DOHH2 (cell line): ENCODE results near the gene FLRT1.

Experiments
- H3F3A ChIP-seq: fragments of 200-600 bp; sonication (generic), shearing (Covaris generic); 2 replicates; pipeline ENCODE4 v1.6.0; 2016; ENCODE audit warnings: antibody characterized with exemption, mild to moderate bottlenecking; ENCODE audit not compliant: control insufficient read depth, insufficient read depth
- H3K27ac ChIP-seq: fragments of 200-600 bp; sonication (generic); 2 replicates; pipeline ENCODE4 v1.5.1; 2014; ENCODE audit warnings: low read depth, mild to moderate bottlenecking, low read length, moderate library complexity
- H3K27me3 ChIP-seq: fragments of 200-600 bp; sonication (generic); 2 replicates; pipeline ENCODE4 v1.6.1; 2014; ENCODE audit warnings: mild to moderate bottlenecking, low read length, mixed read lengths; ENCODE audit not compliant: control insufficient read depth
- H3K36me3 ChIP-seq: fragments of 200-600 bp; sonication (generic); 2 replicates; pipeline ENCODE4 v1.6.1; 2014; ENCODE audit warnings: mild to moderate bottlenecking, low read length, moderate library complexity, mixed read lengths; ENCODE audit not compliant: control insufficient read depth
- H3K4me1 ChIP-seq: fragments of 200-600 bp; sonication (generic); 2 replicates; pipeline ENCODE4 v1.6.1; 2014; ENCODE audit warnings: mild to moderate bottlenecking, low read length, mixed read lengths; ENCODE audit not compliant: control insufficient read depth
- H3K4me2 ChIP-seq: fragments of 200-600 bp; sonication (generic); 2 replicates; pipeline ENCODE4 v1.6.0; 2014; ENCODE audit warnings: mild to moderate bottlenecking, low read length, moderate library complexity
- H3K4me3 ChIP-seq: fragments of 200-600 bp; sonication (generic); 2 replicates; pipeline ENCODE4 v1.5.1; 2014; ENCODE audit warnings: mild to moderate bottlenecking, low read length, mixed read lengths
- H3K79me2 ChIP-seq: fragments of 200-600 bp; sonication (generic); 2 replicates; pipeline ENCODE4 v1.6.1; 2014; ENCODE audit warnings: mild to moderate bottlenecking, low read length, mixed read lengths; ENCODE audit not compliant: control insufficient read depth
- H3K9me2 ChIP-seq: fragments of 200-600 bp; sonication (generic); replicated peaks from 2 replicates; pipeline ENCODE4 v1.6.1; 2014; ENCODE audit warnings: mild to moderate bottlenecking, low read length, mixed read lengths; ENCODE audit not compliant: control insufficient read depth
- H3K9me3 ChIP-seq: fragments of 200-600 bp; sonication (generic); 2 replicates; pipeline ENCODE4 v1.6.1; 2014; ENCODE audit warnings: antibody characterized with exemption, low read length, mixed read lengths; ENCODE audit not compliant: control insufficient read depth, insufficient read depth
- H4K20me1 ChIP-seq: fragments of 200-600 bp; sonication (generic); 2 replicates; pipeline ENCODE4 v1.6.0; 2014; ENCODE audit warnings: low read depth, mild to moderate bottlenecking, antibody characterized with exemption, low read length, moderate library complexity; ENCODE audit not compliant: control insufficient read depth, insufficient read depth
- EZH2phosphoT487 ChIP-seq: fragments of 200-600 bp; sonication (generic); IDR thresholded peaks from 2 replicates; pipeline ENCODE4 v1.6.1; 2017; ENCODE audit warnings: borderline replicate concordance, mild to moderate bottlenecking, antibody characterized with exemption, low read length, moderate library complexity, mixed read lengths
- TF ChIP-seq, protein P1 (sequence below): fragments of 200-600 bp; sonication (generic); IDR thresholded peaks from one replicate; pipeline ENCODE4 v1.5.1; 2014; ENCODE audit warnings: antibody characterized with exemption, mild to moderate bottlenecking, low read depth, low read length; ENCODE audit not compliant: poor library complexity, severe bottlenecking

Gene FLRT1

DNA sequence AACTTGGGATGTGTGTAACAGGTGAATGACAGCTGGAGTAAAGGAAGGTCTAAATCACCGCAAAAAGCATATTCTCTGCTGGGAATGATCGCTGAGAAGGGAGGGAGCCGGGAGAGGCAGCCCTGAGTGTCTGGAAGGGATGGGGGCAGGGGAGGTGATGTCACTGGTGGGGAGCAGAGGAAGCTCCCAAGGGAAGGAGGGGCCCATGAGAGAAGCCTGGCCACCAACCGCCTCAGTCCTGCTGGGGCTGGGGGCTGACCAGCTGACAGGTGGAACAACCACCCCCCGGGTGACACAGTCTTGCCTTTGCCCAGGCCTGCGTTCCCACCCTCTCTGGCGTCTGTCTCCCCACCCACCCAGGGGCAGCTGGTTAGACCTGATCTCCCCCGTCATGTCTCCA, 6.0 kb upstream of the FLRT1 start:
- Histone ChIP-seq H3K27ac (no peak overlapping the region), H3K9me2 (no peaks in the 10 kb centered on the region), H3K4me1 (peaks cover 14% of the 10 kb centered on the region), H3K79me2 (no peaks in the 10 kb centered on the region), H3K4me2 (no peak overlapping the region), H3F3A (no peaks in the 10 kb centered on the region), H3K9me3 (no peaks in the 10 kb centered on the region), H4K20me1 (no peaks in the 10 kb centered on the region), H3K27me3 (peaks cover 40% of the 10 kb centered on the region), H3K36me3 (no peaks in the 10 kb centered on the region), H3K4me3 (no peak overlapping the region)
- TF ChIP-seq, protein P1, sequence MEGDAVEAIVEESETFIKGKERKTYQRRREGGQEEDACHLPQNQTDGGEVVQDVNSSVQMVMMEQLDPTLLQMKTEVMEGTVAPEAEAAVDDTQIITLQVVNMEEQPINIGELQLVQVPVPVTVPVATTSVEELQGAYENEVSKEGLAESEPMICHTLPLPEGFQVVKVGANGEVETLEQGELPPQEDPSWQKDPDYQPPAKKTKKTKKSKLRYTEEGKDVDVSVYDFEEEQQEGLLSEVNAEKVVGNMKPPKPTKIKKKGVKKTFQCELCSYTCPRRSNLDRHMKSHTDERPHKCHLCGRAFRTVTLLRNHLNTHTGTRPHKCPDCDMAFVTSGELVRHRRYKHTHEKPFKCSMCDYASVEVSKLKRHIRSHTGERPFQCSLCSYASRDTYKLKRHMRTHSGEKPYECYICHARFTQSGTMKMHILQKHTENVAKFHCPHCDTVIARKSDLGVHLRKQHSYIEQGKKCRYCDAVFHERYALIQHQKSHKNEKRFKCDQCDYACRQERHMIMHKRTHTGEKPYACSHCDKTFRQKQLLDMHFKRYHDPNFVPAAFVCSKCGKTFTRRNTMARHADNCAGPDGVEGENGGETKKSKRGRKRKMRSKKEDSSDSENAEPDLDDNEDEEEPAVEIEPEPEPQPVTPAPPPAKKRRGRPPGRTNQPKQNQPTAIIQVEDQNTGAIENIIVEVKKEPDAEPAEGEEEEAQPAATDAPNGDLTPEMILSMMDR, result no peak
- TF ChIP-seq EZH2phosphoT487, result no peak

GRCh38 chr11:64031001-64031400, 4.7 kb upstream of the FLRT1 start:
- Histone ChIP-seq H3K27me3 (peaks cover 44% of the 10 kb centered on the region), H3K36me3 (no peaks in the 10 kb centered on the region), H3K79me2 (no peaks in the 10 kb centered on the region), H3K9me3 (no peaks in the 10 kb centered on the region), H3K4me3 (no peak overlapping the region), H3F3A (no peaks in the 10 kb centered on the region), H3K9me2 (no peaks in the 10 kb centered on the region), H3K4me1 (peaks cover 14% of the 10 kb centered on the region), H4K20me1 (no peaks in the 10 kb centered on the region), H3K27ac (no peak overlapping the region), H3K4me2 (no peak overlapping the region)
- no peak for TF ChIP-seq EZH2phosphoT487
- TF ChIP-seq, protein P1, result no peak

DNA sequence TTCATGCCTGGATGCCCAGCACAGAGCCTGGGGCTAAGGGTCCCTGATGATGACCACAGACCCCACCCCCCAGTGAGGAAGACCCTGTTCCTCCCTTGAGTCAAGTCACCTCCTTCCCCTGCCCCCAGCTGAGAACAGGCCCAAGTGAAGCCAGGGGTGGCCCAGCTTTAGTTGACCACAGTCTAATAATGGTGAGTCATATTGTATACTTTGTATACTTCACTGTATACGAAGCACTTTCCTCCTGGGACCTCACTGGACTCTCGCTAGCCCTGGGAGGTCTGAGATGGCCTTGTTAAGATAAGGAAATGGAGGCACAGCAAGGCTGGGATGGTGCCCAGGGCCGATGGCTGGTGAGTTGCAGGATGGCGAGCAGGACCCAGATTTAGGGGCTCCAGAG, 3.7 kb upstream of the FLRT1 start:
- Histone ChIP-seq H3K4me1 (peaks cover 14% of the 10 kb centered on the region), H4K20me1 (no peaks in the 10 kb centered on the region), H3K79me2 (no peaks in the 10 kb centered on the region), H3K9me2 (no peaks in the 10 kb centered on the region), H3K4me3 (no peak overlapping the region), H3K4me2 (no peak overlapping the region), H3K36me3 (no peaks in the 10 kb centered on the region), H3K27me3 (peaks cover 45% of the 10 kb centered on the region), H3K9me3 (no peaks in the 10 kb centered on the region), H3K27ac (no peak overlapping the region), H3F3A (no peaks in the 10 kb centered on the region)
- TF ChIP-seq, protein P1, result no peak
- no peak for TF ChIP-seq EZH2phosphoT487

DNA sequence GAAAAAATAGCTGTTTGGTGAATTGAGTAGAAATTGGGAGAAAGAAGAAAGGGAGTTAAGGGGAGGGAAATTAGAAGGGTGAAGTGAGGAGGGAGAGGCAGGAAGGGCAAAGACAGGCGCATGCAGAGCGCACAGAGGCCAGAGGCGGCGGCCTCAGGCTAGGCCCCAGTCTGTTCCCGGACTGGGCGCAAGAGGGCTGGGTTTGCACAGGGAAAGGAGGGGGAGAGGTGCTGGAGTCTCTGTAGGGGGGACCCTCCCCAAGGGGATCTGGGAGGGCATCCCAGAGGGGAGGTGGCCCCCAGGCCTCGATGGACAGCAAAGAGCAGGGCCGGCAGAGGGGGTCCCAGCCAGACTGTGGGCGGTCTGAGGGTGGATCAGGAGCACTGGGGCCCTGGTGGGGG, 1.3 kb upstream of the FLRT1 start:
- Histone ChIP-seq H3K9me2 (no peaks in the 10 kb centered on the region), H3K4me1 (no peaks in the 10 kb centered on the region), H3K9me3 (no peaks in the 10 kb centered on the region), H3K36me3 (no peaks in the 10 kb centered on the region), H3K79me2 (no peaks in the 10 kb centered on the region), H4K20me1 (no peaks in the 10 kb centered on the region), H3K4me2 (no peak overlapping the region), H3K27ac (no peak overlapping the region), H3K27me3 (peaks cover 45% of the 10 kb centered on the region), H3K4me3 (no peak overlapping the region), H3F3A (no peaks in the 10 kb centered on the region)
- TF ChIP-seq, protein P1, result no peak
- no peak for TF ChIP-seq EZH2phosphoT487
